BJ (cell line): Measurements from ENCODE around the gene HGS. TPM values are rescaled to one million over a fixed set of nuclear protein-coding genes. Genes with fewer than 3 reads are reported as not detected.

Experiments used
- CTCF ChIA-PET: fragments of 350-600 bp; formaldehyde crosslinking; extraction: SDS; loops from one replicate; lab custom pipeline; 2021; ENCODE audit warnings: antibody characterized with exemption, inconsistent platforms; lab: Yijun Ruan, JAX
- POLR2A ChIA-PET: fragments of 300-600 bp; sonication (Branson Sonifier 250); formaldehyde crosslinking; extraction: SDS; loops from one replicate; lab custom pipeline; 2021; ENCODE audit warnings: antibody characterized with exemption; lab: Charles Lee
- DNase-seq: peaks from one replicate; pipeline ENCODE4 v3.0.0-alpha.2; 2011; ENCODE audit warnings: low read depth
- H3K27me3 ChIP-seq: 2 replicates; pipeline ENCODE4 v1.6.0; 2011; ENCODE audit warnings: low read length; ENCODE audit not compliant: control insufficient read depth, insufficient read depth
- H3K36me3 ChIP-seq: 2 replicates; pipeline ENCODE4 v1.5.1; 2011; ENCODE audit warnings: low read length; ENCODE audit not compliant: control insufficient read depth, insufficient read depth
- H3K4me3 ChIP-seq: 2 replicates; pipeline ENCODE4 v1.5.1; 2011; ENCODE audit warnings: low read depth, mild to moderate bottlenecking, control low read depth, low read length
- polyA plus RNA-seq: library from polyadenylated mRNA; depleted of rRNA; stranded (reverse); fragments of >200 nt; gene quantifications from 2 replicates; pipeline ENCODE4 v1.2.3, GENCODE V29; 2011
- TF ChIP-seq, protein P1 (sequence below): IDR thresholded peaks from 2 replicates; pipeline ENCODE4 v1.5.1; 2011; ENCODE audit warnings: low read depth, mild to moderate bottlenecking, control low read depth, inconsistent platforms, low read length, moderate library complexity; ENCODE audit not compliant: insufficient read depth

The HGS gene
- polyA plus RNA-seq, 1 experiment, result 110 TPM

DNA sequence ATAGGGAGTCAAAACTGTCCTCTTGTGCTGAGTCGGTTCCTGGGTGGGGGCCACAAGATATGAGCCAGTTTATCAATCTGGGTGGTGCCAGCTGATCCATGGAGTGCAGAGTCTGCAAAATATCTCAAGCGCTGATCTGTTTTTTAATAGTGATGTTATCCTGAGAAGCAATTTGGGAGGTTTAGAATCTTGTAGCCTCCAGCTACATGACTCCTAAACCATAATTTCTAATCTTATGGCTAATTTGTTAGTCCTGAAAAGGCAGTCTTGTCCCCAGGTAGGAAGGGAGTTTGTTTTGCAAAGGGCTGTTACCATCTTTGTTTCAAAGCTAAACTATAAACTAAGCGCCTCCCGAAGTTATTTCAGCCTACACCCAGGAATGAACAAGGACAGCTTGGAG is 45.1 kb upstream of the HGS start:
- TF ChIP-seq, protein P1, sequence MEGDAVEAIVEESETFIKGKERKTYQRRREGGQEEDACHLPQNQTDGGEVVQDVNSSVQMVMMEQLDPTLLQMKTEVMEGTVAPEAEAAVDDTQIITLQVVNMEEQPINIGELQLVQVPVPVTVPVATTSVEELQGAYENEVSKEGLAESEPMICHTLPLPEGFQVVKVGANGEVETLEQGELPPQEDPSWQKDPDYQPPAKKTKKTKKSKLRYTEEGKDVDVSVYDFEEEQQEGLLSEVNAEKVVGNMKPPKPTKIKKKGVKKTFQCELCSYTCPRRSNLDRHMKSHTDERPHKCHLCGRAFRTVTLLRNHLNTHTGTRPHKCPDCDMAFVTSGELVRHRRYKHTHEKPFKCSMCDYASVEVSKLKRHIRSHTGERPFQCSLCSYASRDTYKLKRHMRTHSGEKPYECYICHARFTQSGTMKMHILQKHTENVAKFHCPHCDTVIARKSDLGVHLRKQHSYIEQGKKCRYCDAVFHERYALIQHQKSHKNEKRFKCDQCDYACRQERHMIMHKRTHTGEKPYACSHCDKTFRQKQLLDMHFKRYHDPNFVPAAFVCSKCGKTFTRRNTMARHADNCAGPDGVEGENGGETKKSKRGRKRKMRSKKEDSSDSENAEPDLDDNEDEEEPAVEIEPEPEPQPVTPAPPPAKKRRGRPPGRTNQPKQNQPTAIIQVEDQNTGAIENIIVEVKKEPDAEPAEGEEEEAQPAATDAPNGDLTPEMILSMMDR, result no peak
- ChIA-PET POLR2A (no interaction called here), CTCF (interaction anchor here (1.3 kb wide), 1 partner anchor 21 kb away, joined by 3 read pairs; no protein-coding TSS in a partner anchor)
- Histone ChIP-seq H3K36me3 (no peaks in the 10 kb centered on the region; the same call in none of the 2 replicates), H3K4me3 (no peak overlapping the region), H3K27me3 (no peaks in the 10 kb centered on the region)
- no peak for DNase-seq

DNA sequence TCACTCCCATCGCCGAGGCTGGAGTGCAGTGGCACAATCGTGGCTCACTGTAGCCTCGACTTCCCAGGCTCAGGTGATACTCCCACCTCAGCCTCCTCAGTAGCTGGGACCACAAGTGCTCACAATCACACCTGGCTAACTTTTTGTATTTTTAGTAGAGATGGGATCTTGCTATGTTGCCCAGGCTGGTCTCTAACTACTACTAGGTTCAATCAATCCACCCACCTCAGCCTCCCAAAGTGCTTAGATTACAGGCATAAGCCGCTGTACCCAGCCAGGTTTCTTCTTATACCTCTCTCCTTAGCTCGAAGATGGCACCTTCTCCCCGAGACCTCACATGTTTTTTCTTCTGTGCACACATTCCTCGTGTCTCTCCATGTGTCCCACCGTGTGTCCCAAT is 43.8 kb upstream of the HGS start:
- DNase-seq, result no peak
- H3K36me3 ChIP-seq, result no peaks in the 10 kb centered on the region; the same call in none of the 2 replicates
- CTCF ChIA-PET, result no interaction called here
- TF ChIP-seq, protein P1, result no peak
- POLR2A ChIA-PET, result no interaction called here
- no peak overlapping the region for H3K4me3 ChIP-seq
- H3K27me3 ChIP-seq, result no peaks in the 10 kb centered on the region

DNA sequence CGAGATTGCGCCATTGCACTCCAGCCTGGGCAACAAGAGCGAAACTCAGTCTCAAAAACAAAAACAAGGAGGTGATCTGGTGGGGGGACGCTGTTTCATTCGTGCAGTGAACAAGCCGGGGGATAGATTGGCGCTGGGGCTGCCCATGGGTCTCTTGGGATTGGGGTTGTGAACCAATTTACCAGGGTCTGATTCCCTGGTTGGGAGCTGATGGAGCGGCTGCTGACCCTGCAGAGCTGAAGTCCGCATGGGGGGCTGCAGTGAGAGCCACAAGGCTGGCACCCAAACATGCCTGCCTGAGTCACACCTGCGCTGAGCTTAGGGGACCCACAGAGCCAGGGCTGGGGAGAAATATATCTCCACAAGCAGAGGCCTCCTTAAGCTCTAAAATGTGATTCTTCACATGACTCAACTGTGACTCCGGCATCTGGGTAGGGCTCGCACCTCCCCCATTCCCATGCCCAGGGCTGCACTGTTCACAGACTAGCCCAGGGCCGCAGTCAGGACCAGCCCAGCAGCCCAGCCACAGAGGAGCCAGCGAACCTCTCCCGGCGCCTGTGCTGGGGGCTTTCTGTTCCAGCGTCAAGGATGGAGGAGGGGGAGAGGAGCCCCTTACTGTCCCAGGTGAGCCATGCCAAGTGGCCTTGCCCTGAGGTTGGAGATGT is 41.9 kb upstream of the HGS start:
- TF ChIP-seq, protein P1, result no peak
- Histone ChIP-seq H3K36me3 (no peaks in the 10 kb centered on the region; the same call in none of the 2 replicates), H3K27me3 (no peaks in the 10 kb centered on the region), H3K4me3 (no peak overlapping the region)
- ChIA-PET POLR2A (interaction anchor here (0.6 kb wide), 1 partner anchor 134 kb away, joined by 3 read pairs; no protein-coding TSS in a partner anchor), CTCF (interaction anchor here (1.0 kb wide), 1 partner anchor 11 kb away, joined by 3 read pairs; no protein-coding TSS in a partner anchor)
- no peak for DNase-seq

DNA sequence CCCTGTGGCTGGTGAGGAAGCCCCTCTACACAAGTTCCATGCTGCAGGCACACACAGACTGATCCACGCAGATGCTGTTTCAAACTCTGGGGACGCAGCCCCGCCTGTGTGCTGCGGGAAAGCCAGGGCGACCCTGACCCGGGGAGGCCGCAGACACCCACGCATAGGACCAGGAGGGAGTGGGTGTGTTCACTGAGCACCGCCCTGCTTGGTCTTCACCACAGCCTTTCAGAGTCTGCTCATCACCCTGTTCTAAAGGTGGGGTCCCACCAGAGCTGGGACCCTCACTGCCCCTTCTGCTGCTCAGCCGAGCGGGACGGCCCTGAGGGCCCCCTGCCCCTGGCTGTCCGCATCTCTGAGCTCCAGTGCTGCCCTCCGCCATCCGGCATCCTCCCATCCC is 39.3 kb upstream of the HGS start:
- POLR2A ChIA-PET, result no interaction called here

More for the DNA sequence above, 39.3 kb upstream of the HGS start:
- CTCF ChIA-PET, result no interaction called here
- Histone ChIP-seq H3K36me3 (no peaks in the 10 kb centered on the region; the same call in none of the 2 replicates), H3K4me3 (no peak overlapping the region), H3K27me3 (peaks cover 9% of the 10 kb centered on the region)
- no peak for DNase-seq
- TF ChIP-seq, protein P1, result no peak
